Measurements from ENCODE around the gene TXNRD2.

TXNRD2 gene

GRCh38 chr22:19979712-19980493 is 38.3 kb upstream of the TXNRD2 start:
- DNase-seq: no peak

- DNase-seq: no peak
Measured at GRCh38 chr22:19978748-19979147, 37.1 kb upstream of the TXNRD2 start.

- DNase-seq: no peak
Measured at GRCh38 chr22:19977296-19978243, 36.0 kb upstream of the TXNRD2 start.

- DNase-seq: no peak
Measured at GRCh38 chr22:19976671-19977070, 35.1 kb upstream of the TXNRD2 start.

- DNase-seq: no peak
Measured at GRCh38 chr22:19975707-19976035, 34.1 kb upstream of the TXNRD2 start.

GRCh38 chr22:19974935-19975706 is 33.5 kb upstream of the TXNRD2 start:
- DNase-seq: peak; percentile 61

GRCh38 chr22:19974268-19974861 is 32.7 kb upstream of the TXNRD2 start:
- peak; percentile 86 for DNase-seq

GRCh38 chr22:19973551-19974267 is 32.1 kb upstream of the TXNRD2 start:
- DNase-seq: no peak

GRCh38 chr22:19972652-19973550 is 31.3 kb upstream of the TXNRD2 start:
- no peak for DNase-seq

GRCh38 chr22:19972251-19972650 is 30.6 kb upstream of the TXNRD2 start:
- DNase-seq: no peak

GRCh38 chr22:19971276-19972124 is 29.9 kb upstream of the TXNRD2 start:
- no peak for DNase-seq

GRCh38 chr22:19970479-19971275 is 29.1 kb upstream of the TXNRD2 start:
- peak; percentile 13 for DNase-seq

GRCh38 chr22:19970031-19970478 is 28.4 kb upstream of the TXNRD2 start:
- DNase-seq: no peak

GRCh38 chr22:19969141-19969928 is 27.7 kb upstream of the TXNRD2 start:
- no peak for DNase-seq

- DNase-seq: no peak
Measured at GRCh38 chr22:19968450-19968891, 26.9 kb upstream of the TXNRD2 start.

- no peak for DNase-seq
Measured at GRCh38 chr22:19967850-19968449, 26.3 kb upstream of the TXNRD2 start.

- no peak for DNase-seq
Measured at GRCh38 chr22:19966908-19967750, 25.5 kb upstream of the TXNRD2 start.

Measured in NCI-H1092 treated with DMSO at 0.1 percent for 48 hours (cell line).